GM21723 (cell line): ENCODE data around the gene OTOL1.
A peak's percentile ranks its signal among the peaks of the same experiment; 100 is the strongest.
"Not testable (repeated sequence)": the region's sequence is repeated elsewhere in the genome, so short reads cannot be mapped to it uniquely, and the experiment has no call there.

Source experiments
- ATAC-seq: cut with Tn5 transposase; IDR thresholded peaks from one replicate; pipeline ENCODE4 v1.9.1; 2021; ENCODE audit warnings: mild to moderate bottlenecking, moderate library complexity; ENCODE audit not compliant: unreplicated experiment

The OTOL1 gene

DNA sequence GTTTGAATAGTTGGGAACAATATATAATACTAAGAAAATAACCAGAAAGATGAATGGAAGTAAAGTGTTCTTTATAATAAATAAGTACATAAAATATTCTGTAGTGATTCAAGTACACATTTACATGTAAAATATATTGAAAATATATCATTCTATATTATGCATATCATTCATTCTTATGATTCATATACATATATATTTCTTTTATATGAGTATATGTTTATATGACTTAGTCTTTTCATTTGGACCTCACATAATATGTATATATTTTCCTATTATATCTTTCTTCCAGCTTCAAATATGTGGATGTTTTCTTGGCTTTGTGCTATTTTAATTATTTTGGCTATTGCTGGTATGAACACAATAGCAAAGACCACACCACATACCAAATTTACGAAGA lies at the start of gene OTOL1:
OTOL1 (plus strand) TSS at position 301 of the 400 bp plus-strand sequence; CDS start at position 301, 0 bp downstream.
- ATAC-seq, result no peak

DNA sequence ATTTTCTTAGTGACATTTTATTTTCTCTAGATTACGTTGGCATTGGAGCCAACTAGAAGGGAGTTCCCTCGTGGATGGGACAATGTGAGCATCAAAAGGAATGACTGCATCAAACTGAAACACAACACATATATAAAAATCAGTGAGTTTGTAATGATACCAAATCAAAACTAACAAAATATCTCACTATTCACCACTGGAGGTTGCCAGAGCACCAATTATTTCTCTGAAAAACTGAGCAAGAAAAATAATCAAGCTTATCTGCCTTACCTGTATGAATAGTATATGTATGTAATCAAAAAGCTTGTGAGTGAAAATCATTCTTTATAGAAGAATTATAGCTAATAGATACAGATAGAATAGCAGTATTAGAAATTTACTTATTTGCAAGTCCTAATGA lies 46.8 kb upstream of the OTOL1 start:
- no peak for ATAC-seq

GRCh38 chr3:161452179-161452578 lies 44.4 kb upstream of the OTOL1 start:
- no peak for ATAC-seq

DNA sequence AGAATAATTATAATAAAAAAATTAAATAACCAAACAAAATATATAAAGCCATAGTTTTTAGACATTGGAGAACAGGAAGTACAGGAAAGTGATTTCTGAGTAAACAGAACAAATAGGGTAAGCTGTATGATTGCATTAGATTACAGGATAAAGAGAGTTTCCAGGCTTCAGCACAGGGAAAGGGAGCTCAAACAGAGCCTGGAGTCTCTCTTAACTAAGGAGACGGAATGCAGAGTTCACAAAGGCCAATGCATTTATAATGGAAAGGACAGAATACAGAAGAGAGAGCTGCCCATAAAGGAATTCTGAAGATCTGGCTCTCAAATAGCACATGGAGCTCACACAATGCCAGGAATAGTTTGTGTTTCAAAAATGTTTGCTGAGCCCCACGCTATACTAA lies 42.0 kb upstream of the OTOL1 start:
- no peak for ATAC-seq

- no peak for ATAC-seq
Observed at GRCh38 chr3:161455962-161456361, 40.6 kb upstream of the OTOL1 start.

GRCh38 chr3:161462138-161462537 lies 34.5 kb upstream of the OTOL1 start:
- no peak for ATAC-seq

- no peak for ATAC-seq
Observed at GRCh38 chr3:161471211-161471610, 25.4 kb upstream of the OTOL1 start.

GRCh38 chr3:161474139-161474538 lies 22.5 kb upstream of the OTOL1 start:
- ATAC-seq, result no peak

- ATAC-seq, result no peak
Observed at GRCh38 chr3:161474741-161475140, 21.9 kb upstream of the OTOL1 start.

DNA sequence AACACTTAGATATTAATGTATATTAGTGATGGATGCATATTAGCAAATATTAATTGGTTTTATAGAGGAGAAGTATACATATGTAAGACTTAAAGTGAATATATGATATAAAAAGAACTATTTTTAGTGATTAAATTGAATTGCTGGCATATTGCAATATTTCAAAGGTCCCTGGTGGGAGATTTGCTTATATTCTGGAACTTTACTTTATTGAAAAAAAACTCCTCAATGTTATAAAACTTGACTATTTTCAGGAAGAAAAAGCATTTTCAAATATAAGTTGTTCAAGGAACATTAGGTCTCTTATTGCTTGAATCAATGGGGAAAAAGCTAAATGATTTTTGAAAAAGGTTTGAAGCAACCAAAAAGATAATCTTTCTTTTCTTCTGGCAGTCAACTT lies 21.4 kb upstream of the OTOL1 start:
- ATAC-seq, result no peak

GRCh38 chr3:161475905-161476304 lies 20.7 kb upstream of the OTOL1 start:
- no peak for ATAC-seq

- no peak for ATAC-seq
Observed at GRCh38 chr3:161484226-161484625, 12.4 kb upstream of the OTOL1 start.

DNA sequence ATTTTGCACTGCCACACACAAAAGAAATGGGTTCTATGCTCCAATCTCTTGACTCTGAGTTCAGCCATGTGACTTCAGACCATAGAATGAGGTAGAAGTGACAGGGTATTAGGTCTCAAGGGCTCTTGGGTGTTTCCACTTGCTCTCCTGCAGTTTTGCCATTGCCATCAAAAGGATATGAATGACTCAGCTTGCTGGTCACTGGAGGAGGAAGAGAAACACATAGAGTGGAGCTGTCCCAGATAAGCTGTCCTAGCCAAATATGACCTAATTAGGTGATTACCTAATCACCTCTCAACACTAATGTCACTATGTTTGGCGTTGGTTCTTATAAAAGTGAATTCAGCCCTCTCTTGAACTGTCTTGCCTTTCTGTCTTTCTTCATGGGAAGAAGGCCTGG lies 8.3 kb upstream of the OTOL1 start:
- ATAC-seq, result not testable (repeated sequence)

- ATAC-seq, result peak; percentile 99
Observed at GRCh38 chr3:161489395-161489794, 7.2 kb upstream of the OTOL1 start.

DNA sequence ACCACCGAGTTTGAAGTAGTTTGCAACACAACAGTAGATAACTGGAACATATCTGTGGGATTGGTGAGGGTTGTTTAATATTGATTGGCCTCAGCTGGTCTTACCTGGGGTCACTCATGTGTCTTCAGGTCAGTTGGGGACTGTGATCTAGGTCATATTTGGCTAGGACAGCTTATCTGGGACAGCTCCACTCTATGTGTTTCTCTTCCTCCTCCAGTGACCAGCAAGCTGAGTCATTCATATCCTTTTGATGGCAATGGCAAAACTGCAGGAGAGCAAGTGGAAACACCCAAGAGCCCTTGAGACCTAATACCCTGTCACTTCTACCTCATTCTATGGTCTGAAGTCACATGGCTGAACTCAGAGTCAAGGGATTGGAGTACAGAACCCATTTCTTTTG lies 5.8 kb upstream of the OTOL1 start:
- ATAC-seq, result not testable (repeated sequence)

- ATAC-seq, result no peak
Observed at GRCh38 chr3:161498259-161498921, 1.8 kb downstream of the OTOL1 start.

DNA sequence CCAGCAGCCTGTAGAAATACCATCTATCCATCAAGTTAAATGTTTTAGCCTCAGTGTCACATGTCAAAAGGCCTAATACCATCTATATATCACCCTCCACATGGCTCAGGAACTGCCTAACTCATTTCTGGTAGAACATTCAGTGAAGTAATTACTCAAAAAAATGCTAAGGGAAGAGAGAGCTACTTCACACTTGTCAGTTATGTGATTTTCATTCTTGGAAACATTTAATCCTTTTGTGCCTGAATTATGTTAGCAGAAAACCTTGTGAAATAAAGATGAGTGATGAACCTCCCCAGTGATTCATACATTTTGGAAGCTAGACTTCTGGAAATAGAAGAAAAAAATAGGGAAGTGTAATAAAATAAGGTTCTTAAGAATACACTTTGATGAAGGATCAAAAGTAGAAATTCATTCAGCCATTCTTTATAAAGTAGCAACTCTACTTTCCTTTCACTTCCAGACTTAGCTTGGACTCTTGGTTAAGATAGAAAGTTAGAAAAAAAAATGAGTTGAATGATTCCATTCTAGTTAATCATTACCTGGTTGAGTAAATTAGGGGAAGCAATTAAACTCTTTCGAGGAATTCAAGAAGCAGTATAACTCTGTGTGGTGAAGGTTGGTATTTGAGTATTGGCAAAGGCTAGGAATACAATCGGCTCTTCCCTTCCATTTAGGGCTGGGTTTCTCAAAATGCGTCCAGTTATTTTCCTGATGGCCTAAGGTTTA lies 3.6 kb downstream of the OTOL1 start:
- no peak for ATAC-seq

DNA sequence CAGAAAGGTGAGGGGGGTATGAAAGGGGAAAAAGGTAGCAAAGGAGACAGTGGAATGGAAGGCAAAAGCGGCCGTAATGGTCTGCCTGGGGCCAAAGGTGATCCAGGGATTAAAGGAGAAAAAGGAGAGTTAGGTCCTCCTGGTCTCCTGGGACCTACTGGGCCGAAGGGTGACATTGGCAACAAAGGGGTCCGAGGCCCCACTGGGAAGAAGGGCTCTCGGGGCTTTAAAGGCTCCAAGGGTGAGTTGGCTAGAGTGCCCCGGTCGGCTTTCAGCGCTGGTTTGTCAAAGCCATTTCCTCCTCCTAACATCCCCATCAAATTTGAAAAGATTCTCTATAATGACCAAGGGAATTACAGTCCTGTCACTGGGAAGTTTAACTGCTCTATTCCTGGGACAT lies 6.7 kb downstream of the OTOL1 start:
- no peak for ATAC-seq

DNA sequence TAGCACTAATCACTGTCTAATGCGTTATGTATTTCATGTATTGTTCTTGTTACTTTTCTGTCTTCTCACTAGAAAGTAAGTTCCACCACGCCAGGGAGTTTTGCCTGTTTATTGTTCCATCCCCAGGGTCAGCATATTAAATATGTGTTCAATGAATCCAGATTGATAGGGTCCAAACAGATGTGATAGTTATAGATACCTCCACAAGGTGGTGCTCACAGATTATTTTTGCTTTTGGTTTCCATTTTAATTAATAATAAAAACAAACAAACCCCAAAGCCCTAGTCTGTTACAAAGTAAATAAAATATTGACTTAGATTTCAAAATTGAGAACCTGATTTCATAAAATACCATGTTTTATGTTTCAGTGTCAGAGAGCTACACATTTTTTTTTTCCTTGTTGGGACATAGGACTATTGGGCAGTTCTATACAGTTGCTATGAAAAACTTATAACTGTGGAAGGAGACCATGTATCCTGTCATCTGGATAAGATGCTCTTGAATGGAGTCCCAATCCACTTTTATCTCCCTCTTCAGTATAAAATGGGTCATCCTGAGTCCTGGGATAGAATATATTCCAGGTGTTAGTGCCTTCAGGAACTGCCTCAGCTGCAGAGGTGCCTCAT lies 12.4 kb downstream of the OTOL1 start:
- peak; percentile 85 for ATAC-seq

DNA sequence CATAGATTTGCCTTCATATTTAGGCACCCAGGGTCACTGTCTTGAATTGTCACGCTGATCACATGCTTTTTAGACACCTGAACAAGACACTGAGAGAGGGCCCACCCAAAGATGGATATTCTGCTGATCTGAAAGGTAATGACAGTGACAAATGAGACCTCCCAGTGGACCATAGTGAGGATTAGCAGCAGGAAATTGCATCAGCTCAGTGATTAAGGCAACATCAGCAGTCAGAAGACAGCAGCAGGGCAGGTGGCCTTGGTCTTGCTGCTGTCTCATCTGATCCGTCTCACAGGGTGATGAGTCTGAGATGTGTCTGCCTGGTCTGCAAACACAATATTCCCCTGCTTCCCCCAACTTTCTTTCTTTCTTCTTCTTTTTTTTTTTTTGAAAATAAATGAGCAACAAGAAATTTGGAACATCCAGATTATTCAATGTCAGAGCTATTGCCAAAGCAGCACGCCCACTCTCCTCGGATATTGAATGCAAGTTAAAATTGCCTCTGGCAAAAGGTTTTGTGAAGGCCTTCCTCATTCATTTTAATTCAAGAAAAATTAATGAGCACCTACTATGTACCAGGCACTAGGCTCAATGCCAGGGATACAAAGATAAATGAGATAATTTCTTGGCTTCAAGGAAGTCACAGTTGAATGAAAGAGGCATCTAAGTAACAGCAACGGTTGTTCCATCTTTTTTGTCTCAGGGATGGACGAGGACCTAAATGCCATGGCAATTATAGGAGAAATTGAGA lies 14.1 kb downstream of the OTOL1 start:
- no peak for ATAC-seq

GRCh38 chr3:161523916-161524315 lies 27.3 kb downstream of the OTOL1 start:
- ATAC-seq, result no peak
